Adrenal gland (tissue), 12 donors: ENCODE measurements around the gene CAPN5. TPM values are rescaled to one million over a fixed set of nuclear protein-coding genes. Genes with fewer than 3 reads are reported as not detected.

Experiments
- DNase-seq, 7 donors: peaks; one replicate each; pipeline ENCODE4 v3.0.0-alpha.2; 2019 to 2020
- H3K27ac ChIP-seq, 5 donors: fragments of 200-600 bp; sonication (generic) in 4 of 5; 1 replicate in 3 of 5; 2 replicates in 2 of 5; pipeline versions ENCODE4 v1.5.1 to v1.8.0; 2016 to 2020; ENCODE audit warnings: mild to moderate bottlenecking in 1 of 5
- H3K27me3 ChIP-seq: fragments of 200-600 bp; 2 replicates; pipeline ENCODE4 v1.8.0; 2021
- H3K36me3 ChIP-seq, 2 donors: fragments of 200-600 bp; replicated peaks in 1 of 2; 1 replicate in 1 of 2; 2 replicates in 1 of 2; pipeline versions ENCODE4 v1.5.1 to v1.8.0; 2018 to 2022
- H3K4me1 ChIP-seq, 2 donors: fragments of 200-600 bp; replicated peaks in 1 of 2; 1 replicate in 1 of 2; 2 replicates in 1 of 2; pipeline versions ENCODE4 v1.5.1 to v1.8.0; 2018 to 2021
- H3K4me3 ChIP-seq, 4 donors: fragments of 200-600 bp; sonication (generic) in 3 of 4; one replicate each; pipeline ENCODE4 v1.5.1; 2016 to 2018
- H3K9me3 ChIP-seq, 3 donors: fragments of 200-600 bp; sonication (generic) in 1 of 3; replicated peaks in 1 of 3; 1 replicate in 2 of 3; 2 replicates in 1 of 3; pipeline versions ENCODE4 v1.5.1 to v1.8.0; 2016 to 2021
- POLR2A ChIP-seq, 2 donors: fragments of 450-650 bp; IDR thresholded peaks; one replicate each; pipeline ENCODE4 v1.6.1; 2017; ENCODE audit warnings: antibody characterized with exemption in 2 of 2, mild to moderate bottlenecking in 2 of 2, moderate library complexity in 1 of 2
- WGBS, 4 donors: extraction: QIAGEN DNeasy Blood & Tissue Kit in 2 of 4; methylation state at CpG; one replicate each; pipeline versions ENCODE4 v1.1.5 to v1.1.7; 2013 to 2017; 5-methylcytosine and 5-hydroxymethylcytosine counted together
- intact Hi-C, 2 donors: fragments of 100-400 bp; cut with DNase I; formaldehyde crosslinking; loops; one replicate each; pipeline versions ENCODE4 v1.14.1 to v1.15.0; 2022 to 2023
- polyA plus RNA-seq, 3 donors: library from polyadenylated mRNA; stranded (reverse); fragments of 200-250 nt in 2 of 3; fragments of 350-450 nt in 1 of 3; fragmentation: Illumina TruSeq in 1 of 3; extraction: RNeasy Lipid Tissue Mini Kit (QIAGEN cat#74804) in 1 of 3; gene quantifications; one replicate each; pipeline ENCODE4 v1.2.3, GENCODE V29; 2013 to 2014
- total RNA-seq, 9 donors: library from RNA; depleted of rRNA in 4 of 9; stranded (reverse); fragments of >200 nt in 4 of 9; fragments of 120-200 nt in 1 of 9; fragmentation: NEBNext Ultra II Directional in 1 of 9; extraction: Animal tissue kit (Norgen Biotek cat#: 25700) in 1 of 9; gene quantifications; one replicate each; pipeline versions ENCODE4 v1.1.0 to v1.2.4, GENCODE V29; 2013 to 2023
- TF ChIP-seq, protein P1 (sequence below), 6 experiments: fragments of 450-650 bp in 4 of 6; fragments of 200-600 bp in 2 of 6; sonication (generic) in 1 of 6; IDR thresholded peaks; 1 replicate in 5 of 6; 2 replicates in 1 of 6; pipeline versions ENCODE4 v1.5.1 to v1.8.0; 2016 to 2021; ENCODE audit warnings: antibody characterized with exemption in 6 of 6, mild to moderate bottlenecking in 2 of 6, moderate library complexity in 1 of 6
- donor health status: healthy with polysubstance abuse.
- donor health status: Bipolar disorder and iron deficiency.
- donor health status: DM: yes; HTN: yes; CAD: no.
- donor health status: DM: no; HTN: no; CAD: no.
- donor health status: DM: no; HTN: no; CAD: no.
- donor health status: DM: yes; HTN: yes; CAD: no.

The CAPN5 gene
- total and polyA plus RNA-seq, 12 donors, result 5.6 to 29.6 (median 18.4) TPM

DNA sequence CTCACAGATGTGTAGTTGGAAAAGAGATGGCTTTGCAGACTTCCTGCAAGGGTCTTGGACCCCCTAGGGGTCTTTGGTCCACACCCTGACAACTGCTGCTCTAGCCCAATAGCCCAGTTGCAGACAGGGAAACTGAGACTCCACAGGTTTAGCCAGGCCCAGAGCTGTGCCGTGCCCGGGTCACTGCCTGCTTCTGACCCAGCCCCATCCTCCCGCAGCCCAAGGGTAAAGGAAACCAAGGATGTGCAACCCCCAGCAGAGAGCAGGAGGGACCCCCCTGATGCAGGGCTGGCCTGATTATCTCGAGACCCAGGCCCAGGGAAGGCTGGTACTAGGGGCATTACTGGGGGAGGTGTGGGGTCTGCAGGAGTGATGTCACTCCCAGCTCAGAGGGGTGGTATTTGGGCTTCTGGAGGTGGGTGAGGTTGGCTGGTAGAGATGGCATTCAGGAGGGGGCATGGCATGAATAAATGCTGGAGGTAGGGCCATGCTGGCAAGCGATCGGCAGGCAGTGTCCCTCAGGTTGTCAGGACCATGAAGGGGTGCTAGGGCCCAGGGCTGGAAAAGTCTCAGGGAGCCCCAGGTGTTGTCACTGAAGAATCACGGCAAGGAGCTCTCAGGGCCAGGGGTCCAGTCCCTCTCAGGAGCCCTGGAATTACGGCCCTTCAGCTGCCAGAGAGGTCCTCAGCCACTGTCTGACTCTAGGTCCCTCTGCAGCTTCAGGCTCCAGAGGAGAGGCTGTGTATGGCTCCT lies 82.4 kb downstream of the CAPN5 start:
- H3K9me3 ChIP-seq, result no peaks in the 10 kb centered on the region
- no peak overlapping the region for H3K27ac ChIP-seq
- intact Hi-C loops, result no loop called here
- no peak for DNase-seq
- no peaks in the 10 kb centered on the region for H3K36me3 ChIP-seq
- no peaks in the 10 kb centered on the region for H3K27me3 ChIP-seq
- H3K4me1 ChIP-seq, result peaks cover 21 to 25% of the 10 kb centered on the region in 2 donors
- no peak for TF ChIP-seq POLR2A (IDR thresholded peaks at IDR 0.05)
- TF ChIP-seq, protein P1, sequence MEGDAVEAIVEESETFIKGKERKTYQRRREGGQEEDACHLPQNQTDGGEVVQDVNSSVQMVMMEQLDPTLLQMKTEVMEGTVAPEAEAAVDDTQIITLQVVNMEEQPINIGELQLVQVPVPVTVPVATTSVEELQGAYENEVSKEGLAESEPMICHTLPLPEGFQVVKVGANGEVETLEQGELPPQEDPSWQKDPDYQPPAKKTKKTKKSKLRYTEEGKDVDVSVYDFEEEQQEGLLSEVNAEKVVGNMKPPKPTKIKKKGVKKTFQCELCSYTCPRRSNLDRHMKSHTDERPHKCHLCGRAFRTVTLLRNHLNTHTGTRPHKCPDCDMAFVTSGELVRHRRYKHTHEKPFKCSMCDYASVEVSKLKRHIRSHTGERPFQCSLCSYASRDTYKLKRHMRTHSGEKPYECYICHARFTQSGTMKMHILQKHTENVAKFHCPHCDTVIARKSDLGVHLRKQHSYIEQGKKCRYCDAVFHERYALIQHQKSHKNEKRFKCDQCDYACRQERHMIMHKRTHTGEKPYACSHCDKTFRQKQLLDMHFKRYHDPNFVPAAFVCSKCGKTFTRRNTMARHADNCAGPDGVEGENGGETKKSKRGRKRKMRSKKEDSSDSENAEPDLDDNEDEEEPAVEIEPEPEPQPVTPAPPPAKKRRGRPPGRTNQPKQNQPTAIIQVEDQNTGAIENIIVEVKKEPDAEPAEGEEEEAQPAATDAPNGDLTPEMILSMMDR (IDR thresholded peaks at IDR 0.05), result no peak
- no peak overlapping the region for H3K4me3 ChIP-seq
- WGBS, 4 donors, result 94 to 98% (median 95%) methylated on average over 6 to 8 of the region's 8 CpGs

DNA sequence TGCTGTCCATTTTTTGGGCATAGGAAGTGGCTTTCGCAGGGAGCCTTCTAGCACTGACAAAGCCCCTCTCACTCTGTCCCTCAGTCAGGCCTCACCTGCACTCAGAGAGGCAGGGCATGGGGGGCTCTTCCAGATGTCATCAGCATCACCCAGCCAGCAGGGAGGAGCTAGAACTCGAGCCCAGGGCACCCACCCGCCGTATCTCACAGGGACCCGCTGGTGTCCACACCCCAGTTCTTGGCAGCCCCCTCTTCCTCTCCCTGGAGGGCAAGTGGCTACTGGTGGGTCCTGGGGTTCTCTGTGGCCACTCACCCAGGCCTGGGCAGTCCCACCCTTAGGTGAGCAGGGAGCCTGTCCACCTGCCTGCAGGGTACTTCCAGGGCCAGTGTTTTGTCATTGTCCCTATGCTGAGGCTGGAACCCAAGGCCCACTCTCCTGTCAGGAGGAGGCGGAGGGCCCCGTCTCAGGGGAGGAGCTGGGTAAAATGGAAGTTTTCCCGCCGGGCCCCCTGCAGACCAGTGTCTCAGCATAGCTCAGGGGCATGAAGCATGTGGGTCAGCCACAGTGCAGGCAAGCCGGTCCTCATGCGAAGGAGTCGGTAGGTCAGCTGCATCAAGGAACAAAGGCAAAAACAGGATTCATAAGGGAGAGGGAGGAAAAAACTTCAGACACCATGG lies 83.1 kb downstream of the CAPN5 start:
- Histone ChIP-seq H3K36me3 (no peaks in the 10 kb centered on the region), H3K27me3 (no peaks in the 10 kb centered on the region), H3K27ac (no peak overlapping the region), H3K4me3 (no peak overlapping the region), H3K4me1 (peaks cover 28 to 32% of the 10 kb centered on the region in 2 donors), H3K9me3 (no peaks in the 10 kb centered on the region)
- intact Hi-C loops, result no loop called here
- TF ChIP-seq, protein P1 (IDR thresholded peaks at IDR 0.05), result no peak
- no peak for TF ChIP-seq POLR2A (IDR thresholded peaks at IDR 0.05)
- DNase-seq, result no peak
- 88 to 94% (median 91%) methylated on average over 7 to 12 of the region's 12 CpGs for WGBS, 4 donors

DNA sequence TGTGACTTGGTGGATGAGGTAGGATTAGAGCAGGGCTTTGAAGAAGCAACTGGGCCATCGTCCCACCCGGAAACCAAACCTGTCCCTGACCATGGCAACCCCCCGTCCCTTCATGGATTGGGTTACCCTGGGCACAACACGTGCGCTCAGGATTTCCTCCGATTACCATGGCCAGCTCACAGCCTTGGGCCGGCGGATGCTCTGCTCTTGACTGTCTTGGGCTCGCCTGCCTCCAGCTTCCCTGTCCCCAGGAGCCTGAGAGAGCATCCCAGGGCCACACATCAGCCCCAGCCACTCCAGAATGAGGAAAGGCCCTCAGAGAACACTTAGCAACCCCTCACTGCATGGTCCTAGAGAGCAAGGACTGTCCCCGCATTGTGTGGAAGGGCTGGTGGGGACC lies 84.1 kb downstream of the CAPN5 start:
- intact Hi-C loops, result no loop called here
- Histone ChIP-seq H3K4me3 (no peak overlapping the region), H3K4me1 (peaks cover 32 to 37% of the 10 kb centered on the region in 2 donors), H3K36me3 (no peaks in the 10 kb centered on the region), H3K27me3 (no peaks in the 10 kb centered on the region), H3K9me3 (no peaks in the 10 kb centered on the region), H3K27ac (peak overlapping the region in 2 of 5 donors; percentile 63 to 65)
- TF ChIP-seq, protein P1 (IDR thresholded peaks at IDR 0.05), result no peak
- no peak for TF ChIP-seq POLR2A (IDR thresholded peaks at IDR 0.05)
- DNase-seq, result no peak
- 89 to 96% (median 94%) methylated on average over 3 to 10 of the region's 10 CpGs for WGBS, 4 donors

DNA sequence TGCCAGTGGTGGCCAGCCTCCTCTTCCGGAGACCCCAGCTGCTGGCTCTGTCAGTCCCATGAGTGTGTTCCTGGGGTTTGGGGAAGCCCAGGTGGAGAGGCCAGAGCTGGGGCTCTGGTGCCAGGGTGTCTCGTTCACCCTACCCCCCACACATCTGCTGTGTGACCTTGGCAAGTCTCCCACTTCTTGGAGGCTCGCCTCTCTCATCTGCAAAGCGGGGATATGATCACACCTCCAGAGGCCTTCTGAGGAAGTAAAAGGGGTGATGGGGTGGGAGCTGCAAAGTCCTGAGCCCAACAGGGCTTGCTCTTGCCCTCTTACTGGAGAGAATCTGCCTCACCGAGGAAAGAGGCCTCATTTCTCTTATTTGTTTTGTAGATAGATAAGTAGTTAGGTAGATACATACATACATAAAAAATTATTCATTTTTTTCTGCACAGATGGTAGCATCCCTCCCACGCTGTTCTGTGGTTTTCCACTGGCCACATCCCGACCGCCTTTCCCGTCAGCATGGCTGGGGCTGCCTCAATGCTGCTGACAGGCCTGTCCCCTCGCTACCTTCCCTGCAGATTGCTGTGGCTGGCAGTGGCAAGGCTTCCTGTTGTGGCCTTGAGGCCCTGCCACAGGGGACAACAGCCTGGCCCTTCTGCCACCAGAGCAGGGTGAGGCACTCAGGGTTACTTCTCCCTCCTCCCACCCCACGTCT lies 85.2 kb downstream of the CAPN5 start:
- Histone ChIP-seq H3K4me3 (no peak overlapping the region), H3K27me3 (no peaks in the 10 kb centered on the region), H3K9me3 (no peaks in the 10 kb centered on the region), H3K4me1 (peaks cover 32 to 37% of the 10 kb centered on the region in 2 donors), H3K36me3 (peaks cover 0 to 5% of the 10 kb centered on the region in 2 donors), H3K27ac (peak overlapping the region in 3 of 5 donors; percentile 27 to 65 (median 63))
- intact Hi-C loops, result no loop called here
- WGBS, 4 donors, result 40 to 69% (median 45%) methylated on average over 8 to 10 of the region's 11 CpGs
- TF ChIP-seq, protein P1 (IDR thresholded peaks at IDR 0.05), result no peak
- peak in 5 of 7 donors; percentile 40 to 59 (median 51) for DNase-seq
